Measurements from ENCODE around the gene CCDC30.
A peak's percentile ranks its signal among the peaks of the same experiment; 100 is the strongest.
"Not testable (repeated sequence)": the region's sequence is repeated elsewhere in the genome, so short reads cannot be mapped to it uniquely, and the experiment has no call there.

The CCDC30 gene

DNA sequence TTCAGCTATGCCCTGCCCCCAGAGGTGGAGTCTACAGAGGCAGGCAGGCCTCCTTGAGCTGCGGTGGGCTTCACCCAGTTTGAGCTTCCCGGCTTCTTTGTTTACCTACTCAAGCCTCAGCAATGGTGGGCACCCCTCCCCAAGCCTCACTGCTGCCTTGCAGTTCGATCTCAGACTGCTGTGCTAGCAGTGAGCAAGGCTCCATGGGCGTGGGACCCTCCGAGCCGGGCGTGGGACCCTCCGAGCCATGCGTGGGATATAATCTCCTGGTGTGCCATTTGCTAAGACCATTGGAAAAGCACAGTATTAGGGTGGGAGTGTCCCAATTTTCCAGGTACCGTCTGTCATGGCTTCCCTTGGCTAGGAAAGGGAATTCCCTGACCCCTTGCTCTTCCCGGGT, 38.9 kb downstream of the CCDC30 start:
- in situ Hi-C loops (cut with HindIII; ENCODE audit: low pct_ligation_motif_present, low pct_unique_long_range_greater_than_20kb, low sequenced_read_pairs); DNase-seq: not testable (repeated sequence)

DNA sequence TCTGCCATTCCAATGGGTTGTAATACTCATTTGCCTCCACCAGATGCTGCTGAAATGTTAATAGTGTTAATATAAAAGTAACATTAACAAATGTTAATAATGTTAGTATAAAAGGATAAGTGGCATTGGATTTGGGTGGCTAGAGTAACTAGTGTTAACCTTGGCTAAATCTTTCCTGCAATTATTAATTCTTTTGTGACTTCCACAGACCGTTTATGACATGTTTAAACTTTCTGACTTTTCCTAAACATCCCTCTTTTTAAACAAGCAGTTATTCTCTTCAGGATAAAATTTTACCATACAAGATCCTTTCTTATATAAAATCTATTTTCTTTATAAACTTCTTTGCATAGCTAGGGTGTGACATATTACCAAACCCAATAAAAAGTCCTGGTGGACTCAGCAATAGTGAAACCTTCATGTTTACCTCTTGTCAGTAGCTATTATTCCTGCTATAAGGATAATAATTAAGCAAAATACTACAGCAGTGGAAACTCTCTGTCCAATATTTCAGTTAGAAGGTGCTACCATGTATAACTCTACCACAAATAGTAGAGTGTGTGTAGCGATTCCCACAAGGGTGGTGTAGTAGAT, 41.5 kb downstream of the CCDC30 start:
- no peak for DNase-seq
- in situ Hi-C loops (cut with HindIII; ENCODE audit: low pct_ligation_motif_present, low pct_unique_long_range_greater_than_20kb, low sequenced_read_pairs), result no loop called here

DNA sequence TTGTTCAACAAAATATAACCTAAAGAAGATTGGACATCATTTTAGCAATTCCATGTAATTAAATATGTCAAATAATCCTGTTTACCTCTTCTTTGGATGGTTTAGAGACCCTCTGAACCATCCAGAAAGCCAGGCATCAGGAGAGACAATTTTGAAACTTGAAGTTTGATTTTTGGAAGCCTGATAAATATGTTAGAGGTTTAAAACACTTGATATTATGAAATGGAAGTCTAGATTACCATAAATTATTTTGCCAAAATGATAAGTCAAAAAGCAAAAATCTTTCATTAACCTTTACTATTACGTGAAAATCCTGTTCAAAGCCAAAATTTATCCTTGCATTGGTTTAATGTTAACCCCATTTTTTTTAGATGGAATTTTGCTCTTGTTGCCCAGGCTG, 43.5 kb downstream of the CCDC30 start:
- DNase-seq, result no peak
- in situ Hi-C loops (cut with HindIII; ENCODE audit: low pct_ligation_motif_present, low pct_unique_long_range_greater_than_20kb, low sequenced_read_pairs), result no loop called here

DNA sequence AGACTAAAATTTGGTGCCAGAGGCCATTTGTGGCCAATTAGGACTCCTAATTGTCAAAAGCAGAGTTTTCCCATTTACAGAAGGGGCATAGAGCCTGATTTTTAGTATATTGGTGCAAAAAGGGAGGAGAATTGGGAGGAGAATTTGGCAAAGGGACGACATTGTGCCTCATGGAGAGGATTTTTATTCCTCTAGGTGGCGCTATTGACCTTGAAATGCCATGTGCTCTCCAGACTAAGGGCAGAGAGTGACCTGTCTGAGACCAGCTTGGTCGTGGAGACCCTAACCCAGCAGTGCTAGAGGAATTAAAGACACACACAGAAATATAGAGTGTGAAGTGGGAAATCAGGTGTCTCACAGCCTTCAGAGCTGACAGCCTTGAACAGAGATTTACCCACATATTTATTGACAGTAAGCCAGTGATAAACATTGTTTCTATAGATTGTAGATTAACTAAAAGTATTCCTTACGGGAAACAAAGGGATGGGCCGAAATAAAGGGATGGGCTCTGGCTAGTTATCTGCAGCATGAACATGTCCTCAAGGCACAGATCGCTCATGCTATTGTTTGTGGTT, 48.6 kb downstream of the CCDC30 start:
- in situ Hi-C loops (cut with HindIII; ENCODE audit: low pct_ligation_motif_present, low pct_unique_long_range_greater_than_20kb, low sequenced_read_pairs), result not testable (repeated sequence)
- peak; percentile 24 for DNase-seq

DNA sequence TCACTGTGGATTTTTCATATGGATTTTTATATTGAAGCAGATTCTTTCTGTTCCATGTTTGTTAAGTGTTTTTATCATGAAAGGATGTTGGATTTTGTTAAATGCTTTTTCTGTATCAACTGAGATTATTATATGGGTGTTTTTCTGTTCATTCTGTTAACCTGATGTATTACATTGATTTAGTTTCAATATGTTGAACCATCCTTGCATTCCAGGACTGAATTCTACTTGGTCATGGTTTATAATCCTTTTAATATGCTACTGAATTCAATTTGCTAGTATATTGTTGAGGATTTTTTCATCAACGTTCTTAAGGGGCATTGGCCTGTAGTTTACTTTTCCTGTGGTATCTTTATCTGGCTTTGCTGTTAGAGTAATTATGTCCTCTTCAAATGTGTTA, 55.8 kb downstream of the CCDC30 start:
- in situ Hi-C loops (cut with HindIII; ENCODE audit: low pct_ligation_motif_present, low pct_unique_long_range_greater_than_20kb, low sequenced_read_pairs), result no loop called here
- DNase-seq, result no peak

DNA sequence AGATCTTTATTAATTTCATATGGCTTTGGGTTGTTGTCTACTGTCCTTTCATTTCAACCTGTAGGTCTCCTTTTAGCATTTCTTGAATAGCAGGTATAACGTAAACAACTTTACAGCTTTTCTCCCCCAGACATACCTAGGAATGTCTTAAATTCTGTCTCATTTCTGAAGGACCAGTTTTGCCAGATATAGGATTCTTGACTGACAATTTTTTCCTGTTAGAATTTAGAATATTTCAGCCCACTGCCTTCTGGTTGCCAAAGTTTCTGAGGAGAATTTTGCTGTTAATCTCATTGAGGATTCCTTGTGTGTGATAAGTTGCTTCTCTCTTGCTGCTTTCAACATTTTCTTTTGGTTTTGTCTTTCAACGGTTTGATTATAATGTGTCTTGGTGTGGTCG, 60.1 kb downstream of the CCDC30 start:
- in situ Hi-C loops (cut with HindIII; ENCODE audit: low pct_ligation_motif_present, low pct_unique_long_range_greater_than_20kb, low sequenced_read_pairs), result no loop called here
- no peak for DNase-seq

DNA sequence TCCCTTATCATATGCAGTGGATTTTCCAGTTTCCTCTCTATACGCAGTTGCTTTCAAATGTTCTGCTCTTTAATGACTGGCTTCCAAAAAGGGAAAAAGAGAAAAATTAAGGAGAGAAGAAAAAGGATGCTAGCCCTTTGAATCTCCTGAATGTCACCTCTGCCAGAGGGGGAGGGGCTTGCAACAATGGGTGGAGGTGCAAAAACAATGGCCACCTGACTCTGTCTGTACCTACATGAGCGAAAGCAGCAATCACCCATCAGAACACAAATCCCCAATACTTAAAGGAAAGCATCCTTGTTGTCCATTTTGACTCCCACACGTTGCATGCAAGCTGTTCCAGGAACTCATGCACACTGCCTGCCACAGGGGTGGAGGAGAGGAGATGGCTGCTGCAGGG, 61.2 kb downstream of the CCDC30 start:
- in situ Hi-C loops (cut with HindIII; ENCODE audit: low pct_ligation_motif_present, low pct_unique_long_range_greater_than_20kb, low sequenced_read_pairs), result no loop called here
- DNase-seq, result no peak

DNA sequence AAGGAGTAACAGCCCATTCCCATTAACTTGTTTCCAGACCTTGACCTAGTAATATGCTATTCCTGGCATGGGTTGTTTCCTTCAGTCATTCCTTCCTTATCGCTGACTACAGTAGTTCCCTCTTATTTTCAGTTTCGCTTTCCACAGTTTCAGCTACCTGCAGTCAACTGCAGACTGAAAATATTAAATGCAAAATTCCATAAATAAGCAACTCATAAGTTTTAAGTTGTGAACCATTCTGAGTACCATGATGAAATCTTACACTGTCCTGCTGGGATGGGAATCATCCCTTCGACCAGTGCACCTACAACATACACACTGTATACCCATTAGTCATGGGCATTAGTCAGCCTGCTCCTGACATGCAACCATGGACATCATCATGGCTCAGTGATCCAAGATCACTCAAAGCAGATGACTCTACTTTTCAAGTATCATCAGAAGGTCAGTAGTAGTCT, 66.7 kb downstream of the CCDC30 start:
- in situ Hi-C loops (cut with HindIII; ENCODE audit: low pct_ligation_motif_present, low pct_unique_long_range_greater_than_20kb, low sequenced_read_pairs), result no loop called here
- peak; percentile 89 for DNase-seq

DNA sequence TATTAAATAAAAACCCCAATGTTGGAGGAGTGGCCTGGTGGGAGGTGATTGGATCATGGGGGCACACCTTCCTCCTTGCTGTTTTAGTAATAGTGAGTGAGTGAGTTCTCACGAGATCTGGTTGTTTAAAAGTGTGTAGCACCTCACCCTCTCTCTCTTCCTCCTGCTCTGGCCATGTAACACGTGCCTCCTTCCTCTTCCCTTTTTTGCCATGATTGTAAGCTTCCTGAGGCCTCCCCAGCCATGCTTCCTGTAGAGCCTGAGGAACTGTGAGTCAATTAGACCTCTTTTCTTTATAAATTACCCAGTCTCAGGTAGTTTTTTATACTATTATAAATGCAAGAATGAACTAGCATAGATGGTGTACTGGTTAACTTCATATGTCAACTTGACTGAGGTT, 68.0 kb downstream of the CCDC30 start:
- in situ Hi-C loops (cut with HindIII; ENCODE audit: low pct_ligation_motif_present, low pct_unique_long_range_greater_than_20kb, low sequenced_read_pairs), result no loop called here
- no peak for DNase-seq

DNA sequence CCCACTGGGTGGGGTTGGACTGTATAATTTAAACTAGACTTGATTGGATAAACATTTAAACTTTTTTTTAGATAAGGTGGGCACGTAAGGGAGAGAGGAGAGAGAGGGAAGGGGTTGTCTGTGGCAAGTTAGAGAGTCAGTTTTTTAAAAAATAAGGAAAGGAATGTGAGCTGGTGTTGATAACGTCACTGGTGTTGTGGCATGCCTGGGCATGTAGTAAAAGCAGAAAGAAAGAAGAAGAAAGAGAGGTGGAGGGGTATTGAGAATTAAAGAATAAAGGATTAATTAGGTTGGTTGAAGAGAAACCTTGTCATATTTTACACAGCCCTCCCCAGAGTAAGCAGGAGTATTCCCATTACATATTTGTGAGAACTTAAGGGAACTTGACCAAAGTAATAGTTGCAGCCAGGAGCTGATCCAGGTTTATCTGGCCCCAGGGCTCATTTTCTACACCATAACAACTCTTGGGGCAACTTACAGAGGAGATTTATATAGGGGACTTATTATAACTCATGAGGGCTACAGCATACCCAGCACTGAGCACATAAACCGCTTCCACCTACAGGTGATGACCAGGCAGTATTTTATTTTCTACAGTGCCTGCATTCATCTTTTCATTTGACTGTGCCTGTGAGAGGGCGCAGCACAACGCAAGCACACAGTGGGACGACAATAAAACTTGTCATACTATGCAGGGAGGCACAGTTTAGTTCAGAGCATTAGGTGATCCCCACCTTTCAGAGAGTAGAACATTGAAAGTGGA, 70.2 kb downstream of the CCDC30 start:
- DNase-seq, result no peak
- in situ Hi-C loops (cut with HindIII; ENCODE audit: low pct_ligation_motif_present, low pct_unique_long_range_greater_than_20kb, low sequenced_read_pairs), result no loop called here

DNA sequence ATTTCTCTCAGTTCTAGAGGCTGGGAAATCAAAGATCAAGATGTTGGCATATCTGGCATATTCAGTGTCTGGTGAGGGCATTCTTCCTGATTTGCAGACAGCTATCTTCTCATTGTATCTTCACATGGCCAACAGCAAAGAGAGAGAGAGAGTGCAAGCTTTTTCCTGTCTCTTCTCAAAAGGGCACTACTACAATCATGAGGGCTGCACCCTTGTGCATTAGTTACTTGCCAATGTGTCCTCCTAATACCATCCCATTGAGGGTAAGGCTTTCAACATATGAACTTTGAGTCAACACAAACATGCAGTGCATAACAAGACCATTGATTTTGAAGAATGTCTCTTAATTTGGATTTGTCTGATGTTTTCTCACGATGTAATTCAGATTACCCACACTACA, 78.0 kb downstream of the CCDC30 start:
- no peak for DNase-seq
- in situ Hi-C loops (cut with HindIII; ENCODE audit: low pct_ligation_motif_present, low pct_unique_long_range_greater_than_20kb, low sequenced_read_pairs), result no loop called here

DNA sequence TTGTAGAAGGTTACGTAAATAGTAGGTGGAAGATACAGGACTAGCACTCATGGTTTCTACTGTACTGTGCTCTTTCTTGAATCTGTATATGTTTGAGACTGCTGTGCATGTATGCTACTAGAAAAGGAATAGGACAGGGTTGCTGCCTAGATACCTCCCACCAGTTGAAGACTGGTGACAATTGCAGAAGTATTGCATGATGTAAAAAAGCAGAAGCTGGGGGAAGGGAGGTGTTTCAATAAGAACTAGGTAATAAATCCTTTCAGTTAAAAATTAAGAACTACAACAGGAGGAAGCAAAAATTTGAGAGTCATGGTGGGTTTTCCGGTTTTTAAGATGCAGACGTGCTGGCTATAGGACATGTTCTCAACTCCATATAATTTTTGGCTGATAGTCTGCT, 88.1 kb downstream of the CCDC30 start:
- no peak for DNase-seq
- in situ Hi-C loops (cut with HindIII; ENCODE audit: low pct_ligation_motif_present, low pct_unique_long_range_greater_than_20kb, low sequenced_read_pairs), result no loop called here

DNA sequence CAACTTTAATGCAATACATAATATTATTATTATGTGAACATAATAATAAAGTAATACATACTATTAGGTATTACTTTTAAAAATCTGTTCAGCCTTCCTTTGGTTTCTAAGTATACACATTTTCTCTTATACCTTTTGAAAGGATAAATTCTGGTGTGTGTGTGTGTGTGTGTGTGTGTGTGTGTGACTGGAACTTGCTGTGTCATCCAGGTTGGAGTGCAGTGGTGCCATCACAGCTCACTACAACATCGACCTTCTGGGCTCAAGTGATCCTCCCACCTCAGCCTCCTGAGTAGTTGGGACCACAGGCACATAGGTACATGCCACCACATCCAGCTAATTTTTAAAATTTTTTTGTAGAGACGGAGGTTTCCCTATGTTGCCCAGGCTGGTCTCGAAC, 88.5 kb downstream of the CCDC30 start:
- in situ Hi-C loops (cut with HindIII; ENCODE audit: low pct_ligation_motif_present, low pct_unique_long_range_greater_than_20kb, low sequenced_read_pairs), result no loop called here
- DNase-seq, result no peak

DNA sequence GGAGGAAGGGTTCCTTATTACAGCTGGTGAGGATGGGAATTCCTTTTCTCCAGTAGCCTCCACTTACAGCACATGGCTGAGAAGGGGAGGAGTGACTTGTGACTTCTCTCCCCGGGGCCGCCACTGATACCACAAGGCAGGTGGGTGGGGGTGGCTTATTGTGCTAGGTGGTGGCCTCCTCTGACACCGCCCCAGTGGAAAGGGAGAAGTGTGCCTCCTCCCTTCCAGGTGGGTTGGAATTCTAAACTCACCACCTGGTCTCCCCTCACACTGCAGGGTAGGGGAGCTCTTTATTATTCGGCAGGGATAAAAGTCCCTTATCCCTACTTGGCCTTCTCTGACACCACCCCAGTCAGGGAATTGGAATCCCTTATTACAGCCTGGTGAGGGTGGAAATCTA, 89.5 kb downstream of the CCDC30 start:
- in situ Hi-C loops (cut with HindIII; ENCODE audit: low pct_ligation_motif_present, low pct_unique_long_range_greater_than_20kb, low sequenced_read_pairs), result no loop called here
- DNase-seq, result no peak

DNA sequence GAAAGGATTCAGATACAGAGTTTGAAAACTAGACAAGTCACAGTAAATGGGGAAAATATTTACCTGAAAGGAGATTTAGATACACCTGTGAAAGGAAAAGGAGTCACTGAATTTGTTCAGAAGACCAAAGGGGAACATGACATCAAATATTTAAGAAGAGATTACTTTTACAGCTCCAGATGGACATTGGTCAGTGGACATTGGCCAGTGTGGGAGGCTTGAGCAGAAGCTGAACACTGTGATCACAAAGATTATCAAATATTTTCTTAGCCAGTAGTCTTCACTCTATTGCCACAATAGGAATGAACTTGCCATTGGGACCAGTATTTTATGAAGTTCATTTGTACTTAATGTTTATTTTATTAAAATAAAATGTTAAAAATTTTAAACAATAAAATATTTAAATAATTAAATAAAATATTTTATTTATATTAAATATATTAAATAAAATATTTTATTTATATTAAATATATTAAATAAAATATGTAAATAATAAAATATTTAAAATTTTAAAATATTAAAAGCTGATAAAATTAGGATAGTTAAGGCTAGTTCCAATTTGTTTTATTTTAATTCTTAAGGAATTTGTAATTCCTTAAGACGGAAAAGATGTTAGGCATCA, 94.3 kb downstream of the CCDC30 start:
- in situ Hi-C loops (cut with HindIII; ENCODE audit: low pct_ligation_motif_present, low pct_unique_long_range_greater_than_20kb, low sequenced_read_pairs), result no loop called here
- DNase-seq, result no peak

DNA sequence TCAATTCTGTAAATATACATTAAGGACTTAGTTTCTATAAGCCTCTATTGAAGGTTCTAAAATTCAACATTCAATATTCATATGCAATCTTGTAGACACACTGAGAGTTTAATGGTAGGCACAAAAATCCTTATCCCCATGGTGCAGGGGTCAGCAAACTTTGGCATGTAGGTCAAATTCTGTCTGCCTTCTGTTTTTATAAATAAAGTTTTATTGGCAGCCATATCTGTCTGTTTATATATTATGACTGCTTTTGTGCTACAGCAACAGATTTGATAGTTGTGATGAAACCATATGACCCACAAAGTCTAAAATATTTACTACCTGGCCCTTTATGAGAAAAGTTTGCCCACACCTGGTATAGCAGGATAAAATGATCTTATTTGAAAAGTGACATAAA, 104.0 kb downstream of the CCDC30 start:
- DNase-seq, result no peak
- in situ Hi-C loops (cut with HindIII; ENCODE audit: low pct_ligation_motif_present, low pct_unique_long_range_greater_than_20kb, low sequenced_read_pairs), result no loop called here

DNA sequence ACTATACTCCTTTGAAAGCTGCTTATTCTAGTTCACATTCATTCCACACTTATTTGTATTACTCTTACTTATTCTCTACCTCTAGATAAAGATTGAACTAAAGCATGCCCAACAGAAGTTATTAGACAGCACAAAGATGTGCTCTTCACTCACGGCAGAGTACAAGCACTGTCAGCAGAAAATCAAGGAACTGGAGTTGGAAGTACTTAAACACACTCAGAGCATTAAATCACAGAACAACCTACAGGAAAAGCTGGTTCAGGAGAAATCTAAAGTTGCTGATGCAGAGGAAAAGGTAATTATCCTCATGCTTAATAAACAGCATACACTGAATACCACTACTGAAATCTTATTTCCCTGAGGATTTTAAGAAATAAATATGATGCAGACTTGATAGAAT, 113.8 kb downstream of the CCDC30 start:
- in situ Hi-C loops (cut with HindIII; ENCODE audit: low pct_ligation_motif_present, low pct_unique_long_range_greater_than_20kb, low sequenced_read_pairs), result no loop called here
- no peak for DNase-seq

DNA sequence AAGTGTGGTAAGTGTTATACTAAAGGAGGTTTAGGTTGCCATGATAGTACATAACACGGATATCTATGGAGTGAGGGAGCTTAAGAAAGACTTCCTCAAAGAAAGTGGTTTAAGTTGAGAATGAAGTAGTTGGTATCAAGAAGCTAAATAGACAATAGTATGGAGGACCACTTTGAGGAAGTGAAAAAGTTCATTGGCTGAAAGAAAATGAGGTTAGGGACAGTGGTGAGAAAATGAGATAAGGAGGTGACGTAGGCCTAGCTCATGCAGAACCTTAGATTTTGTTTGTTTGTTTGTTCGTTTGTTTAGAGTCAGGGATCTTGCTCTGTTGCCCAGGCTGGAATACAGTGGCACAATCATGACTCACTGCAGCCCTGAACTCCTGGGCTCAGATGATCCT, 122.9 kb downstream of the CCDC30 start:
- DNase-seq, result no peak
- in situ Hi-C loops (cut with HindIII; ENCODE audit: low pct_ligation_motif_present, low pct_unique_long_range_greater_than_20kb, low sequenced_read_pairs), result no loop called here

DNA sequence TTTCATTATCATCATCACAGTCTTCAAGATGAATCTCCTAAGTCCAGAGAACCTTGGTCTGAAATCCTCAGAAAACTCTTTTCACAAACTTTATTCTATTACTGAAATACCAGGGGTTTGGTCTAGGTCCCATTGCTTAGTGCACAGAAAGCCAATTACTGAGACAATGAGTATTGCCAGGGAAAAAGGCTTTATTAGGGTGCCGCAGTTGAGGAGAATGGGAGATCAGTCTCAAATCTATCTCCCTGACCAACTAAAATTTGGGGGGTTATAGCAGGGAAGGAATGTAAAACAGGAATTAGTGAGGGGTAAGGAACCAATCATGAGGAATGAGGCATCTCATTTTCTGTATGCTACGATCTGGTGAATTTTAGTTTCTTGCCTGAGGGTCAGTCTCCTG, 124.7 kb downstream of the CCDC30 start:
- DNase-seq, result no peak
- in situ Hi-C loops (cut with HindIII; ENCODE audit: low pct_ligation_motif_present, low pct_unique_long_range_greater_than_20kb, low sequenced_read_pairs), result no loop called here

DNA sequence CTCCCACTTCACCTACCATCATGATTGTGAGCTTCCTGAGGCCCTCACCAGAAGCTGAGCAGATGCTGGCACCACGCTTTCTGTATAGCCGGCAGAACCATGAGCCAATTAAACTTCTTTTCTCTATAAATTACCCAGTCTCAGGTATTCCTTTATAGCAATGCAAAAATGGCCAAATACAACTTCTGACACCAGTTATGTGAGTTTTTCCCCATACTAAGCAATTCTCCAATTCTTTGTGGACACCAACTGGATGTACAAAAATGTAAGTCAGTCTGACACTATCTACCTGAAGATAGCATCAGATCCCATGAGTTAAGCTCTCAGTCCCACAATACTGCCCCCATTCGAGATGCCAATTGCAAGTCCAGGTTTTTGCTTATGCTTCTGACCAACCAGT, 129.7 kb downstream of the CCDC30 start:
- DNase-seq, result no peak
- in situ Hi-C loops (cut with HindIII; ENCODE audit: low pct_ligation_motif_present, low pct_unique_long_range_greater_than_20kb, low sequenced_read_pairs), result no loop called here
